HG03469 (cell line): Measurements from ENCODE around the gene SAMD13.
"Not testable (repeated sequence)": the region's sequence is repeated elsewhere in the genome, so short reads cannot be mapped to it uniquely, and the experiment has no call there.

Experiments
- ATAC-seq: cut with Tn5 transposase; IDR thresholded peaks from one replicate; pipeline ENCODE4 v1.9.1; 2021; ENCODE audit warnings: mild to moderate bottlenecking, moderate library complexity, moderate number of reproducible peaks; ENCODE audit not compliant: unreplicated experiment

Gene SAMD13

DNA sequence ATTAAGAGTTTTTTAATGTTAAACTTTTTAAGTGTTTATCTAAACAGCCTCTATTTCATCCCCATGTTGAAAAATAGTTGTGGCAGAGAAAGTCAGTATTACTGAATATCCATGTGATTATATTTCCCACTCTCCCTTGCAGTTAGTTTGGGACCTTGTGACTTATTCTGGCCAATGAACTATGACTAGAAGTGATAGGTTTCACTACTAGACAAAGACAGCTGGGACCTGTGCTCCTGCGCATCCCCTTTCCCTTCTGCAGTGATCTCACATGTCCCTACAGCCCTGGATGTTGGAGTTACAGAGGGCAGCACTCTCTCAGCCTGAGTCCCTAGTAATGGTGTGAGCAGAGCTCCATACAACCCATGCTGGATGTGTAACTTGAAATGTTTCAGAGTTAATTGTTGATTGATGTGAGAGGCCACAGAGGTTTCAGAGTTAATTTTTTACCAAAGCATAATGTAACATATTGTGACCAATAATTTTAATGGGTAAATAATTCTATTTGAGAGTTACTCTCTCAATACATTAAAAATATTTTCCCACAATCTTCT is 18.7 kb upstream of the SAMD13 start:
- ATAC-seq = no peak

DNA sequence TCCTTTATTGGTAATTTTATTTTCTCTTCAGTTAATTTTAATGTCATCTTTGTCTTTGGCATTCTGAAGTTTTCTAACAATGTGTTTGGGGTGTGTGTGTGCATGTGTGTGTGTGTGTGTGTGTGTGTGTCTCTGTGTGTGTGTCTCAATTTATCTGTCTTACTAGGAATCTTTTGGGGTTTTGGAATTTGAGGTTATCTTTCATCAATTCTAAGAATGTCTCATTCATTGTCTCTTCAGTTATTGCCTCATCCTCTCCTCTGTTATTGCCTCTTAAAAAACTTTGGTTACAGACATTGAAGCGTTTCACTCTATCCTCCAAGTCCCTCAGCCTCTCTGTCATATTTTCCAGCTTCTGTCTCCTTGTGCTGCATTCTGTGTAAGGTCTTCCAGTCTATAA is 18.1 kb upstream of the SAMD13 start:
- ATAC-seq = no peak

DNA sequence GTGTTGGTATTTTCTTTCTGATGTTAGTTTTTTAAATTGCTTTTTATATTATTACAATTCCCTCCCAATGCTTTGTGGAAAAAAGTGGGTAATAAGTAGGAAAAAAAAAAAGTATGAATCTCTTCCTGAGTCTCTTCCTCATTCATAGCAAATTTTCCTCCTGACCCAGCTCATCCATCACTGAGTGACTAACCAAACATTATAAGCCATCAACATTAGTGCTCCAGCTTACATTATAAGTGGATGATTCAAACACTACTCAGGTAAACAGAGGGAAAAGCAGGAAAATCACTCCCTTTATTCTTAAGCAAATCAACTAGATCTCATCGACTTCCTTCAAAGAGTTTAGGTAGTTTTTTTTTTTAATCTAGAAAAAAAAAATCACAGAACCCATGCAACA is 15.4 kb upstream of the SAMD13 start:
- no peak for ATAC-seq

DNA sequence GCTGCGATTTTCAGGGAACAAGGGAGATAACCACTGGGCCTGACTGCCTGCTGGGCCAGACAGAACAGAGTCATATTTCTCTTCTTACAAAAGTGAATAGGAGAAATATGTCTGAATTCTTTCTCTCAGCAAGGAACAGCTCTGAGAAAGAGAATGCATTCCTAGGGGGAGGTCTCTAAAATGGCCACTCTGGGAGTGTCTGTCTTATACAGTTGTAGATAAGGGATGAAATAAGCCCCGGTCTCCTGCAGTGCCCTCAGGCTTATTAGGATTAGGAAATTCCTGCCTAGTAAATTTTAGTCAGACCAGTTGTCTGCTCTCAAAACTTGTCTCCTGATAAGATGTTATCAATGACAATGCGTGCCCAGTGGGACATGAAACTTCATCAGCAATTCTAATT is 14.1 kb upstream of the SAMD13 start:
- ATAC-seq = not testable (repeated sequence)

DNA sequence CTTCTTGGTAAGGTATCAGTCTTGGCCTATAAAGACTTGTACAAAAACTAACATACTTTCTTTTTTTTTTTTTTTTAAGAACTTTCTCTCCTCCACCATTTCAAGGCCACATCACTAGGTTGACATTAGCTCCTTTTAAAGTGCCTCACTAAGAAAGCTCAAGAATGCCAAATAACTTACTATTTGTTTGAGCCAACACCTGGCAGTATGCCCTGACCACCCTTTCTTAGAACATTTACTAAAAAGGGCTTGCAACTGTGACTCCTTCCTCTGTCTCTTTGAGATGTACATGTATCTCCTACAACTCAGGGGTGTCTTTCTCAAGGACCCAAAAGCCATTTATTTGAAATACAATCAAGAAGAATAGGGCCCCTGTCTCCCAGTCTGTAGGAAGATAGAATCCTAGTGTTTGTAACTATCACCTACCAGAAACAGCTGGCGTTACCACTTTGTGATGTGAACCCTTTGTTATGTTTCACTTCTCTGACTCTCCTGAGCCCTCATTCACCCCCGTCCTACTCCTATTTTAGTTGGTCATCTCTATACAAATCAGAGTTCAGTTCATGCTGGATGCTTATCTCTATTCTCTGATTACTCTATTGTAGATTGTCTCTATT is 12.2 kb upstream of the SAMD13 start:
- no peak for ATAC-seq

DNA sequence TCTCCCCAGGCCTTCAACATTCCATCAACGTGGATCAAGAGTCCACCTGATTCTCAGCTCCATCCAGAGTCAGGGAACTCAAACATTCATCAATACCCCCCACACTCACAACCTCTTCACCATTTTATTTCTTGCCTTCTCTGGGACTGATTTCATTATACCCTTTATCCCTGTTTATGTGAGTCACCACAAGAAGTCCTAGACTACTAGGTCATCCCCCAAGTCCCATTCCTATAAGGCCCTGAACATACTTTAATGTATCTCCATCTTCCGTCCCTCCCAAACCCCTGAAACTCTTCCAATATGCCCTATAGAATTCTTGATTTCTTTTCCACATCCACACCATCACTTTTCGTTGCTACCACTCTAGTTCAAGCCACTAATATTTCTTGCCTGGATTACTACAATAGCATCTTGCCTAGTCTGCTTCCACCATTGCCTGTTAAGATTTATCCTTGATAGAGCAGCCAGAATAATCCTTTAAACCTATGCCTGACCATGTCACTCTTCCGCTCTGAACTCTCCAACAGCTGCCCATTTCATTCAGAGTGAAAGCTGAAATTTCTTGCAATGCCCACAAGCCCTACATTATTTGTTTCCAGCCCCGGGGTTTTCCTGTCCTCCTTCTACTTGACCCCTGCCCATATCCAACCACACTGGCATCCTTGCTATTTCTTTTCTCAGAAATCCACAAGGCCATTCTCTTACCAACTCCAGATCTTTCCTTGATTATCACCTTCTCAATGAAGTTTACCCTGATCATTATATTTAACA is 9.4 kb upstream of the SAMD13 start:
- ATAC-seq = no peak

DNA sequence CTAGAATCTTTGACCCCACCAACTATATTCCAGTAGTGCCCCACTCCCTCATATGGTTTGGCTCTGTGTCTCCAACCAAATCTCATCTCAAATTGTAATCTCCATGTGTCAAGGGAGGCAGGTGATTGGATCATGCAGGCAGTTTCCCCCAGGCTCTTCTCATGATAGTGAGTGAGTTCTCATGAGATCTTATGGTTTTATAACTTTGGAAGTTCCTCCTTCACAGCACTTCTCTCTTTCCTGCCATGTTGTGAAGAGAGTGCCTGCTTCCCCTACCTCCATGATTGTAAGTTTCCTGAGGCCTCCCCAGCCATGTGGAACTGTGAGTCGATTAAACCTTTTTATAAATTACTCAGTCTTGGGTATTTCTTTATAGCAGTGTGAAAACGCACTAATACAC is 7.7 kb upstream of the SAMD13 start:
- no peak for ATAC-seq

DNA sequence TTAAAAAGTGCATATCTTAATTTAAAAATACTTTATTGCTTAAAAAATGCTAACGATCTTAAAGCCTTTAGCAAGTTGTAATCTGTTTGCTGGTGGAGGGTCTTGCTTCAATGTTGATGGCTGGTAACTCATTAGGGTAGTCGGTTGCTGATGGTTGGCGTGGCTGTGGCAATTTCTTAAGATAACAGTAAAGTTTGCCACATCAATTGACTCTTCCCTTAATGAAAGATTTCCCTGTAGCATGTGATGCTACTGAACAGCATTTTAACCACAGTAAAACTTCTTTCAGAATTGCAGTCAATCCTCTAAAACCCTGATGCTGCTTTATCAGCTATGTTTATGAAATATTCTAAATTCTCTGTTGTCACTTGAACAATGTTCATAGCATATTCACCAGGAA is 6.8 kb upstream of the SAMD13 start:
- ATAC-seq = no peak

DNA sequence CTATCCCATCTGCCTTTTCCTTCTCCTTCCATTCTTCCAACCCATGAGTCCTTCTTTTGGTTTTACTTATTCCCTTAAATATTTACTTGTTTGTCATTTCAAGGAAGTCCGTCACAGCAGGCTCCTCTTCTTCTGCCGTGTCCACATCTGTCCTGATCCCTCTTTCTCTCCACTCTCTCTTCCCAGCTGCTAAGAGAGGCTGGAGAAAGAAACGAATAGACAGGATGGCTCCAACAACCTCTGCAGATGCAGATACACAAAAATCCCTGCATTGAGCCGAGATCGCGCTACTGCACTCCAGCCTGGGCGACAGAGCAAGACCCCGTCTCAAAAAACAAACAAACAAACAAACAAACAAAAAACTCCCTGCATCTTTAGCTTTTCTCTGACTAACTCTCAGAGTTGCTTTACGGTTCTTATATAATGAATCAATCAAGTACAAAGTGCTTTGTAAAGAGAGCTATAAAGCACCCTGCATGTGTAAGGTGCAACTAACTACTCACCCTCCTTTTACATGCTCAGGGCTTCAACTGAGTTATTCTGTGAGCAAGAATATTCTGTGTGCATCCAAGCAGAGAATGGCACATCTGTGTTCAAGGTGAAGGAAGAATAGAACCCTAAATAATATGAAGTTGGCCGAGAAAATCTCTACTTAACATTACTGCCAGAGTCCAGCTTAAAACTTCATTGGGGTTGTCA is 3.8 kb upstream of the SAMD13 start:
- ATAC-seq = no peak

DNA sequence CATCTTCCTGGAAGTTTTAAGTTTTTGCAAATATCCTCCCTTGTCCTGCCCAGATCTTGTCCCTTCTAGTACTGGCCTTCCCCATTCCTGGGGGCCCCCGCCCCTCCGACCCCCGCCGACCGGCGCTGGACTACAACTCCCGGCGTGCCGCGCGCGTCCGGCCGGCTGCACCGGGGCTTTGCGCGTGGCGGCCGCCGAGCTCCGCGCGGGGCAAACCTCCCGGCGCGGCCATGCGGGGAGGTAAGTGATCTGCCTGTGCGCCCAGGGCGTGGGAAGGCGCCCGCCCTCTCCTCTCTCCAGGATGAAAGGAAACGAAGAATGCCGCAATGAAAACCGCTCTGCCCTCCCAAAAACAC is 3.2 kb upstream of the SAMD13 start:
- peak; percentile 58 for ATAC-seq

DNA sequence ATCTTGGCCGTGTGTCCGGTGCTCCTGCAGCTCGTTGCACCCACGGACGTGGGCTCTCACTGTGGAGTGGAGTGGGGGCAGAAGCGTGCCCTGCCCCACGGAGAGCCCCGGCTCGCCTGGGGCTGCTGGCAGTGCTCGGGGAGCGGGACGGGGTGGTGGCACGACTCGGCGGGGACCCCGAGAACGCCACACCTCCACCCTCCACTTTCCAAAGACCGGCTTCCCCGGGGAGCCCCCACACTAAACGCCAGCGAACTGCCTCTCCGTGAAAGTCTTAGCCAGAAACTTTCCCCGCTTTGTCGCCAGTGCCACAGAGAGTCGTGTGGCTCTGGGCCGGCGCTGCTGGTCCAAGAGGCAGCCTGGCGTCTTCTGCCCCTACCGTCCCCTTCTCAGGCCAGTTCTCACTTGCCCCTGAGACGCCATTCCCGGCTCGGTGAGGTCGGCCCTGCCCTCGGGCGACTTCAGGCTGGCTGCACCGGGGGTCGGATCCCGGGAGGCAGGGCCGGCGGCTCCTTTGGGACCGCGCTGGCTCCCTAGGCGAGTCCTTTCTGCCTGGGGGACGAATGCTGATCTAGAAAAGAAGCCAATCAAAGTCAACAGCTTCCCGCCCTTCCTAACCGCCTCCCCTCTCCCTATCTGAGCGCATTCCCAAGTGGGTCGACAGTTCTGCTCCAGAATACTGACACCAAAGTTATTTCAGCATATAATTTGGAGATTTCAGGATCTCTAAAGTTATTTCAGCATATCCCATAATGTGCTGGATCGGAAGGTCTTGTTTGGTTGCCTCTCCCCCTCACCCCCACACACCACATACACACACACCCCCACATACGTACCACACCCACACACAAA is 2.6 kb upstream of the SAMD13 start:
- peak; percentile 17 for ATAC-seq

DNA sequence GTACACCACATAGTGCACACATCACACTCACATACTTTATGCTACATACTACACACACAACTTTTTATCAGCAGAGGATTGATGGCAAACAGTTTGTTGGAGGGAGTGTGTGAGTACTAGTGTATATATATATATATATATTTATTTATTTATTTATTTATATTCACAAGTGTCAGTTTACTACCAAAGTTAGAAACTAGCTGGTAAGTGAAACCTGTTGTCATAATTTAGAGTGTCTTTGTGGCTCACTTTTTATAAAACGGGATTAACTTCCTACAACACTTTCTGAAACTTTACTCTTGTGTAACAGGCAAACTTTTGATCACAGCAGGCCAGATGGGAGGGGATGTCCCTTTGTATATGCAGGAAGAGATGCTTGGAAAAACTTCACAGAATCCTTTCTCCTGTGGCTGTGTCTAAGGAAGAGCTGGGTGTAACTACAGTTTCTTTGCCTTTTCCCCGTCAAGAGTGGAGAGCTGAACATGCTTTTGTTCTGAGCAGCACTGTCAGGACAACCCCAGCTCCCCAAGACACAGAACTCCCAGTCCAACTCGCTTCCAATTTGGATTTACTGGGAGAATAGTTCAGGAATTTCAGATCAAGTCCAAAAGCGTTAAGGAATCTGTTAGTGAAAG is 1.9 kb upstream of the SAMD13 start:
- no peak for ATAC-seq

DNA sequence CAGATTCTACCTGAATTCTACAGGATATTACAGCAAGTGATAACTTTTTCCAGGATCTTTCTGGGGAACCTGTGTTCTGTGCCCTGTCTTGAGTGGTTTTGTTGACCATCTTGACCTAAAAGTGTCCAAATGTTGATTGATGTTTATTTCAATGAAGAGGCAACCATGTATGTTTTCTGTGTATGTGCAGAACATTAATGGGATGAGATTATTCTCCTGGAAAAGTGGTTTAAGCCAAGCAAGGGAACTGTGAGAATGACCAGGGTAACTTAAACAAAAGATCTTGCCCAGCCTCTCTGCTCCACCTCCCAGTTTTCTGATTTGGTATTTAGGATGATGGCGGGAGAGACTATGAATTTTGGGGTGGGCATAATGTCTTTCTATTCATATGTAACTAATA is 1.0 kb upstream of the SAMD13 start:
- ATAC-seq = no peak

DNA sequence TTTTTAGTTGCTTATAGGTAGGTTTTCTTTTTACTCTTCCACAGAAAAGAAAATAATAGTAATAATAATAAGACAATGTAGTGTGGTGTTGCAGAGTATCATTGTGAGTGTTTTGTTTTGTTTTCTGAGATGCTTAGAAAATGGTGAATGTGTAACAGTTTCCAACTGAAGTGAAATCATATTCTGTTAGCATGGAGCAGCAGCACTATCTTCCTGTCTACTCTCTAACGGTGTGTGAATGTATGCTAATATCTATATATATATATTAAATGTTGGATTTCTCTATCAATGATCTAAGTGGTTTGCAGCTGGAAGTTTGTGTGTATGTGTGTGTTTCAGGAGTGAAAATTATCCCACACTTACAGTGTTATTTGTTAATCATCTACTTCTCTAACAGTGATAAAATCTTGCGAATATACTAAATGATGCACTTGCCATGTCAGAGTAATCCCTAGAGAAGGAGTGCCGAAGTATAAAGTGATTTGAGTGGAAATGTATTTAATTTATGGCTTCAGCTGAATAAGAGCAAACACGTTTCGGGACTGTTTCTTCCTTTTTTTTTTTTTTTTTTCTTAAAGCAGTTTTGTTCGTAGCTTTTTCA is 377 bp downstream of the SAMD13 start:
- no peak for ATAC-seq

DNA sequence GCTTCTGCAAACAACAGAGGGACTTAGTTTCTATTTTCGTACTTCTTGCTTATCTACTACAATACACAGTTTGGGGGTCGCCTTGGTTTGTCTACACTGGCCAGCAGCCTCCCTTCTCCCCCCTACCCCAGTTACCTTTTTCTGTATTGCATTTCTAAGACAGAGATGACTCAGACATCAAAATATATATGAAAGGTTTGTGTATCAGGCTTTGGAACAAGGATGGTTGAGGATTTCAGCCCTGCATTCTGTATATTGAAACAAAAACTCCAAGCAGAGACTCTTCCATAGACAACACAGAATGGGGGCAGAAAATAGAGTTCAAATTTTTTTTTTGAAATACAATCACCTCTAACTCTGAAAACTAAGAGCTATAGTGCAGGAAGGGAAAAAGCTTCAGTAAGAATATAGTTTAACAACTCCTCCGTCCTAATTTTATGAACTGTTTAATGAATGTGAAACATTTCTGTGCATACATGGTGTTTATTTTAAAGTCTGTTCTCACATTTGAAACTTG is 1.9 kb downstream of the SAMD13 start:
- ATAC-seq = no peak

DNA sequence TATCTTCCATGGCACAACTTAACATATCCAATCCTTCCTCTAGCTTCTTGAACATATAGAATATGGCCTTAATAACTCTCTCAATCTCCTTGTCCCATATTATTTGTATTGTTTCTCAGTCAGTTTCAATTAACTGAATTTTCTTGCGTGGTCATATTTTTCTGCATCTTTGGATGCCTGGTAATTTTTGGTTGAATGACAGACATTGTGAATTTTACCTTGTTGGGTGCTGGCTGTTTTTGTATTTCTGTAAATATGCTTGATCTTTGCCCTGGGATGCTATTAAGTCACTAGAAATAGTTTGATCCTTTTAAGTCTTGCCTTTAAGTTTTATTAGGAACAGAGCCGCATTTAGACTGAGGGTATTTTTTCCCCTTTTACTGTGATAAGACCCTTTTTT is 5.9 kb downstream of the SAMD13 start:
- no peak for ATAC-seq

DNA sequence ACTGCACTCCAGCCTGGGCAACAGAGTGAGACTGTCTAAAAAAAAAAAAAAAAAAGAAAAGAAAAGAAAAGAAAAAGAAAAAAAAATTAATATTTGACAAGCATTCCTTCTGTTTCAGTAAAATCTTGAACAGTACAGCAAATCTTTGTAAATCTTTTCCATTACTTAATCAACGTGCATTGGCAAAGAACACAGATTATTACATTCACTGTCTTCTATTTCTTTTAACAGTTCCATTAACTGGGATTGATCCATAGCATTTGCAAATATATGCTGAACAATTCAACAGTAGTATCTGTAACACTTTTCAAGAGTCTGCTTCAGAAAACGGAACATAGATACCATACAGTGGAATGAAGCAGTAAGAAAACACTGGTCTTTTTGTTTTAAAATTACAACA is 9.8 kb downstream of the SAMD13 start:
- ATAC-seq = no peak

DNA sequence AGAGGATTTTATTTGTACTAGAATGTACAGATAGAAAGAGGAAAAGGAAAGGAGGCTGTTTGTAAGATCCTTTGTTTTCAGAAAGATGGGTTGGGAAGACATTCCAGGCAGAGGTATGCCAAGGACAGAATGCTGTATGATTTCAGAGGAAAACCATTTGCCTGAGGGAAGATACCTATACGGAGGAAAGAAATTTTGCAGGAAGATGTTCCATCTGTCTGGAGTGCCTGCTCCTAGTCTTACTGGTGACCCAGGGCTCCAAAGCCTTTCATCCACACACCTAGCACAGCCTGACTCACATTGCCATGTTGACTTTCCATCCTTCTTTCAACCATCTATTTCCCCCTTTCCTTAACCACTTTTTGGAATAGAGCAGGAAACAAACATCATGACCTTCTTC is 18.2 kb downstream of the SAMD13 start:
- ATAC-seq = no peak

DNA sequence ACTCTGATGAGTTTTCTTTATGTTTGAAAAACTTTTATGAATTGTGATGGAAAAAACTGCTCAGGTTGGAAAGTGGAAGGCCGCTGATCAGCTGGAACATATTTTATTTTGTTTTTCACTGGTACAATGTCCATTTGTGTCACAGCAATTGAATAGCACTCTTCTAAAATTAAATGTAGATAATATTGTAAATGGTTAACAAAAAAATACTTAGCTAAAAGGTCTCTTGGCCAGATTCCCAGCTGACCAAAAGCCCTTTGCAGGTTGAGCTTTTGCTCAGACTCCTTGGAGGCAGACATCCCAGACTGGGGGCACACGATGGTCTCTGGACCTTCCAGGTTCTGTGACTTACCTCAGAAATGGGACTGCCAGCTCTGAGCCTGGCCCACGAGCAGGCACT is 26.3 kb downstream of the SAMD13 start:
- ATAC-seq = no peak
